NB4 (cell line): ENCODE measurements around the gene CTDSPL.

Experiments used
- CTCF ChIP-seq: IDR thresholded peaks from one replicate; pipeline ENCODE4 v1.5.1; 2012; ENCODE audit warnings: low read depth, low read length
- TF ChIP-seq, protein P1 (sequence below): IDR thresholded peaks from 2 replicates; pipeline ENCODE4 v1.6.1; 2011; ENCODE audit warnings: low read depth, low read length

- TF ChIP-seq, protein P1, sequence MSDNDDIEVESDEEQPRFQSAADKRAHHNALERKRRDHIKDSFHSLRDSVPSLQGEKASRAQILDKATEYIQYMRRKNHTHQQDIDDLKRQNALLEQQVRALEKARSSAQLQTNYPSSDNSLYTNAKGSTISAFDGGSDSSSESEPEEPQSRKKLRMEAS, result no peak
- no peak for TF ChIP-seq CTCF
Measured at GRCh38 chr3:37853691-37854413, 7.8 kb upstream of the CTDSPL start.
